H9 (cell line): ENCODE measurements around the gene SASH3. TPM values are rescaled to one million over a fixed set of nuclear protein-coding genes. Genes with fewer than 3 reads are reported as not detected.
"Not testable (repeated sequence)": the region's sequence is repeated elsewhere in the genome, so short reads cannot be mapped to it uniquely, and the experiment has no call there.

Source experiments
- DNase-seq: peaks from one replicate; pipeline ENCODE4 v3.0.0-alpha.2; 2017
- H2AFZ ChIP-seq: one replicate; pipeline ENCODE4 v1.6.1; 2013; ENCODE audit warnings: mild to moderate bottlenecking, low read length, control low read depth, moderate library complexity
- H2AK5ac ChIP-seq: 2 replicates; pipeline ENCODE4 v1.6.1; 2013; ENCODE audit warnings: low read length, control low read depth, mixed read lengths; ENCODE audit not compliant: insufficient read length
- H2BK120ac ChIP-seq: one replicate; pipeline ENCODE4 v1.6.1; 2013; ENCODE audit warnings: low read depth, mild to moderate bottlenecking, low read length, control low read depth, inconsistent platforms; ENCODE audit not compliant: poor library complexity, severe bottlenecking
- H2BK12ac ChIP-seq: 2 replicates; pipeline ENCODE4 v1.6.1; 2013; ENCODE audit warnings: low read length, control low read depth, mixed read lengths, low read depth; ENCODE audit not compliant: insufficient read length
- H2BK15ac ChIP-seq: 2 replicates; pipeline ENCODE4 v1.6.1; 2013; ENCODE audit warnings: low read depth, low read length, control low read depth
- H2BK20ac ChIP-seq: one replicate; pipeline ENCODE4 v1.6.1; 2013; ENCODE audit warnings: low read depth, mild to moderate bottlenecking, low read length, control low read depth, inconsistent platforms; ENCODE audit not compliant: poor library complexity, severe bottlenecking
- H2BK5ac ChIP-seq: 2 replicates; pipeline ENCODE4 v1.6.1; 2013; ENCODE audit warnings: low read length, control low read depth, mixed read lengths; ENCODE audit not compliant: insufficient read length
- H3K14ac ChIP-seq: 2 replicates; pipeline ENCODE4 v1.6.1; 2013; ENCODE audit warnings: low read length, control low read depth; ENCODE audit not compliant: insufficient read depth
- H3K18ac ChIP-seq: 2 replicates; pipeline ENCODE4 v1.6.1; 2013; ENCODE audit warnings: low read depth, mild to moderate bottlenecking, mixed read lengths, low read length, control low read depth; ENCODE audit not compliant: insufficient read length
- H3K23ac ChIP-seq: 2 replicates; pipeline ENCODE4 v1.6.1; 2013; ENCODE audit warnings: low read length, control low read depth, mixed read lengths, low read depth; ENCODE audit not compliant: insufficient read length
- H3K23me2 ChIP-seq: 2 replicates; pipeline ENCODE4 v1.6.1; 2013; ENCODE audit warnings: low read depth, mild to moderate bottlenecking, mixed read lengths, low read length, control low read depth; ENCODE audit not compliant: insufficient read length, poor library complexity, severe bottlenecking
- H3K27ac ChIP-seq: 2 replicates; pipeline ENCODE4 v1.5.1; 2013; ENCODE audit warnings: low read length, control low read depth, mixed read lengths, low read depth; ENCODE audit not compliant: insufficient read length
- H3K27me3 ChIP-seq: 2 replicates; pipeline ENCODE4 v1.6.1; 2013; ENCODE audit warnings: low read length, control low read depth, inconsistent platforms; ENCODE audit not compliant: insufficient read depth
- H3K4ac ChIP-seq: 2 replicates; pipeline ENCODE4 v1.6.1; 2013; ENCODE audit warnings: low read depth, mild to moderate bottlenecking, control low read depth, inconsistent platforms, low read length, moderate library complexity
- H3K4me1 ChIP-seq: 2 replicates; pipeline ENCODE4 v1.6.1; 2013; ENCODE audit warnings: low read length, control low read depth, inconsistent platforms; ENCODE audit not compliant: insufficient read depth
- H3K4me2 ChIP-seq: 2 replicates; pipeline ENCODE4 v1.6.1; 2013; ENCODE audit warnings: low read length, control low read depth, mixed read lengths; ENCODE audit not compliant: insufficient read length, insufficient read depth
- H3K56ac ChIP-seq: 2 replicates; pipeline ENCODE4 v1.6.1; 2013; ENCODE audit warnings: low read depth, mild to moderate bottlenecking, mixed read lengths, low read length, control low read depth; ENCODE audit not compliant: insufficient read length
- H3K79me1 ChIP-seq: 2 replicates; pipeline ENCODE4 v1.6.1; 2013; ENCODE audit warnings: low read depth, mild to moderate bottlenecking, moderate library complexity, low read length, control low read depth, inconsistent platforms; ENCODE audit not compliant: insufficient read depth, poor library complexity, severe bottlenecking
- H3K79me2 ChIP-seq: 2 replicates; pipeline ENCODE4 v1.6.1; 2013; ENCODE audit warnings: low read length, control low read depth, inconsistent platforms; ENCODE audit not compliant: insufficient read depth
- H3K9ac ChIP-seq: 2 replicates; pipeline ENCODE4 v1.6.1; 2013; ENCODE audit warnings: low read length, control low read depth, mixed read lengths; ENCODE audit not compliant: insufficient read length; ENCODE audit errors: extremely low read depth
- H3K9me3 ChIP-seq: one replicate; pipeline ENCODE4 v1.6.1; 2013; ENCODE audit warnings: low read depth, low read length, inconsistent platforms; ENCODE audit not compliant: control insufficient read depth
- H3T11ph ChIP-seq: one replicate; pipeline ENCODE4 v1.6.1; 2013; ENCODE audit warnings: mild to moderate bottlenecking, low read length, control low read depth, inconsistent platforms
- H4K20me1 ChIP-seq: one replicate; pipeline ENCODE4 v1.6.1; 2013; ENCODE audit not compliant: control insufficient read depth, insufficient read length, insufficient read depth
- H4K5ac ChIP-seq: 2 replicates; pipeline ENCODE4 v1.6.1; 2013; ENCODE audit warnings: low read depth, mild to moderate bottlenecking, mixed read lengths, low read length, control low read depth; ENCODE audit not compliant: insufficient read length
- H4K8ac ChIP-seq: replicated peaks from 2 replicates; pipeline ENCODE4 v1.6.1; 2013; ENCODE audit warnings: low read length, control low read depth, mixed read lengths, low read depth; ENCODE audit not compliant: insufficient read length
- H4K91ac ChIP-seq: 2 replicates; pipeline ENCODE4 v1.6.1; 2013; ENCODE audit warnings: low read depth, mild to moderate bottlenecking, moderate library complexity, mixed read lengths, low read length, control low read depth; ENCODE audit not compliant: insufficient read length
- H3K27ac Mint-ChIP-seq, 3 experiments: 2 replicates in 2 of 3; 3 replicates in 1 of 3; pipeline ENCODE4 v1.8.0; 2020 to 2021; ENCODE audit warnings: mixed read lengths in 3 of 3, mild to moderate bottlenecking in 1 of 3, moderate library complexity in 1 of 3
- H3K27me3 Mint-ChIP-seq: 2 replicates; pipeline ENCODE4 v1.8.0; 2021; ENCODE audit warnings: low read depth, mild to moderate bottlenecking, moderate library complexity, mixed read lengths
- H3K36me3 Mint-ChIP-seq, 3 experiments: 2 replicates in 2 of 3; 3 replicates in 1 of 3; pipeline ENCODE4 v1.8.0; 2020 to 2021; ENCODE audit warnings: low read depth in 3 of 3, mixed read lengths in 3 of 3; ENCODE audit not compliant: insufficient read depth in 1 of 3
- H3K4me1 Mint-ChIP-seq, 2 experiments: 2 replicates each; pipeline ENCODE4 v1.8.0; 2020; ENCODE audit warnings: mixed read lengths in 2 of 2
- H3K4me3 Mint-ChIP-seq, 2 experiments: 2 replicates in 1 of 2; 3 replicates in 1 of 2; pipeline ENCODE4 v1.8.0; 2020 to 2021; ENCODE audit warnings: mild to moderate bottlenecking in 2 of 2, mixed read lengths in 2 of 2, moderate library complexity in 1 of 2
- H3K9me3 Mint-ChIP-seq, 2 experiments: 2 replicates in 1 of 2; 3 replicates in 1 of 2; pipeline ENCODE4 v1.8.0; 2020; ENCODE audit warnings: mild to moderate bottlenecking in 2 of 2, mixed read lengths in 2 of 2, moderate library complexity in 1 of 2
- WGBS: extraction: QIAGEN DNeasy Blood & Tissue Kit; methylation state at CpG from one replicate; pipeline ENCODE4 v1.1.7; 2013; ENCODE audit warnings: missing lambda C conversion rate, low lambda C conversion rate, mixed read lengths; ENCODE audit not compliant: insufficient read length; ENCODE audit errors: extremely low coverage; 5-methylcytosine and 5-hydroxymethylcytosine counted together
- total RNA-seq: library from RNA; stranded (reverse); gene quantifications from 2 replicates; pipeline ENCODE4 v1.2.1, GENCODE V29; 2021
- TF ChIP-seq, protein P1 (sequence below): fragments of 200-600 bp; sonication (generic); conservative IDR thresholded peaks from 3 replicates; pipeline ENCODE4 v1.8.0; 2021; ENCODE audit warnings: antibody characterized with exemption, mild to moderate bottlenecking

SASH3 gene
- total RNA-seq, 1 experiment from 2014 or later = not detected

- no peak overlapping the region for H3K14ac ChIP-seq
- H2BK15ac ChIP-seq = no peak overlapping the region
- no peak overlapping the region for H2BK120ac ChIP-seq
- no peak overlapping the region for H2AK5ac ChIP-seq
- H3K27ac ChIP-seq = no peak overlapping the region
- no peak overlapping the region for H3K9ac ChIP-seq
- no peaks in the 10 kb centered on the region for H3K23me2 ChIP-seq
- peak; percentile 81 for DNase-seq
- no peaks in the 10 kb centered on the region for H4K20me1 ChIP-seq
- H2BK5ac ChIP-seq = no peak overlapping the region
- no peaks in the 10 kb centered on the region for H3K9me3 ChIP-seq
- H3K79me1 ChIP-seq = no peaks in the 10 kb centered on the region
- H4K91ac ChIP-seq = no peak overlapping the region
- no peaks in the 10 kb centered on the region for H3K79me2 ChIP-seq
- Mint-ChIP-seq H3K36me3 (no peaks in the 10 kb centered on the region; a peak in 2 of 7 replicates), H3K27ac (peak overlapping the region in 1 of 3 experiments; percentile 40; a peak in 3 of 7 replicates), H3K4me3 (peak overlapping the region in 1 of 2 experiments; percentile 21; a peak in 2 of 5 replicates), H3K27me3 (peaks cover 41% of the 10 kb centered on the region), H3K9me3 (peaks cover 0 to 65% of the 10 kb centered on the region in 2 experiments; a peak in 3 of 5 replicates), H3K4me1 (peaks cover 13 to 28% of the 10 kb centered on the region in 2 experiments)
- H3K4ac ChIP-seq = no peak overlapping the region
- no peak overlapping the region for H4K8ac ChIP-seq
- no peak overlapping the region for H3K4me2 ChIP-seq
- no peak overlapping the region for H4K5ac ChIP-seq
- no peaks in the 10 kb centered on the region for H3K27me3 ChIP-seq
- H3K56ac ChIP-seq = no peak overlapping the region
- no peak overlapping the region for H2AFZ ChIP-seq
- no CpG with 5 or more reads among the region's 21 CpGs for WGBS
- no peak overlapping the region for H3K23ac ChIP-seq
- H2BK20ac ChIP-seq = no peak overlapping the region
- no peaks in the 10 kb centered on the region; the same call in 1 of the 2 replicates for H3K4me1 ChIP-seq
- H2BK12ac ChIP-seq = no peak overlapping the region
- TF ChIP-seq, protein P1, sequence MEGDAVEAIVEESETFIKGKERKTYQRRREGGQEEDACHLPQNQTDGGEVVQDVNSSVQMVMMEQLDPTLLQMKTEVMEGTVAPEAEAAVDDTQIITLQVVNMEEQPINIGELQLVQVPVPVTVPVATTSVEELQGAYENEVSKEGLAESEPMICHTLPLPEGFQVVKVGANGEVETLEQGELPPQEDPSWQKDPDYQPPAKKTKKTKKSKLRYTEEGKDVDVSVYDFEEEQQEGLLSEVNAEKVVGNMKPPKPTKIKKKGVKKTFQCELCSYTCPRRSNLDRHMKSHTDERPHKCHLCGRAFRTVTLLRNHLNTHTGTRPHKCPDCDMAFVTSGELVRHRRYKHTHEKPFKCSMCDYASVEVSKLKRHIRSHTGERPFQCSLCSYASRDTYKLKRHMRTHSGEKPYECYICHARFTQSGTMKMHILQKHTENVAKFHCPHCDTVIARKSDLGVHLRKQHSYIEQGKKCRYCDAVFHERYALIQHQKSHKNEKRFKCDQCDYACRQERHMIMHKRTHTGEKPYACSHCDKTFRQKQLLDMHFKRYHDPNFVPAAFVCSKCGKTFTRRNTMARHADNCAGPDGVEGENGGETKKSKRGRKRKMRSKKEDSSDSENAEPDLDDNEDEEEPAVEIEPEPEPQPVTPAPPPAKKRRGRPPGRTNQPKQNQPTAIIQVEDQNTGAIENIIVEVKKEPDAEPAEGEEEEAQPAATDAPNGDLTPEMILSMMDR = no peak
- no peak overlapping the region for H3T11ph ChIP-seq
- H3K18ac ChIP-seq = no peak overlapping the region
Measured at GRCh38 chrX:129741880-129742758, 37.6 kb upstream of the SASH3 start.

- not testable (repeated sequence) for H3K23me2 ChIP-seq, H3K27ac ChIP-seq, H3K18ac ChIP-seq, H3K4me2 ChIP-seq, H3K9ac ChIP-seq, H3K14ac ChIP-seq, H3T11ph ChIP-seq, H2BK12ac ChIP-seq, H4K20me1 ChIP-seq, H4K5ac ChIP-seq, DNase-seq, H3K23ac ChIP-seq, H3K4me3 Mint-ChIP-seq, H2BK20ac ChIP-seq, H3K4ac ChIP-seq, H3K79me2 ChIP-seq, H3K9me3 ChIP-seq, H3K4me1 ChIP-seq, H2BK120ac ChIP-seq, H2AFZ ChIP-seq, H4K91ac ChIP-seq, H3K36me3 Mint-ChIP-seq, H3K56ac ChIP-seq, H4K8ac ChIP-seq, H2BK15ac ChIP-seq, H2AK5ac ChIP-seq, H3K79me1 ChIP-seq, H2BK5ac ChIP-seq, H3K27me3 ChIP-seq
- WGBS = no CpG with 5 or more reads among the region's 6 CpGs
- Mint-ChIP-seq H3K27ac (peak overlapping the region in 1 of 3 experiments; percentile 57; a peak in 2 of 7 replicates), H3K4me1 (peaks cover 14 to 31% of the 10 kb centered on the region in 2 experiments), H3K27me3 (peaks cover 41% of the 10 kb centered on the region), H3K9me3 (peaks cover 0 to 64% of the 10 kb centered on the region in 2 experiments; a peak in 3 of 5 replicates)
Measured at GRCh38 chrX:129742759-129743152, 37.0 kb upstream of the SASH3 start.
